ENCODE data around the gene TNIK. TPM values are rescaled to one million over a fixed set of nuclear protein-coding genes. Genes with fewer than 3 reads are reported as not detected.

The TNIK gene
- total and polyA plus RNA-seq, 2 experiments from 2014 or later = 14.6 to 34.3 TPM

DNA sequence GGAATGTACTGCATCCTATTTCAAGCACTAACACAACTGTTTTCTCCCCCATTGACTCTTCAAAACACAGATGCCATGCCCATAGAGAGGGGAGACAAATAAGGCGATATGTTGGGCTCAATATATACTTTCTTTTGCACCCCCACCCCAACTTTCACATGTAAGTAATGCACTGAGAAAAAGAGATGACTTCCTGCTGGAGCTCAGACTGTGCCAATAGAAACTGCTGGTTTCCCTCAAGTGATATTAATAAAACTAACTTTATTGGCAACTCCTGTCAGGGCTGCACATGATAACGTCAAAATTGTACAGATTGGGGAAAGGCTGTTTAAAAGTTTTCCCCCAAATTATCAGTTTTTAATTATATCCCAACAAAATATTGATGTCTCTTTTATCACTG lies 163.0 kb downstream of the TNIK start:
- Histone ChIP-seq H3K27me3 (ENCODE audit: insufficient read depth) (no peaks in the 10 kb centered on the region), H4K20me1 (replicated peaks; ENCODE audit: insufficient read depth) (no peaks in the 10 kb centered on the region; the same call in 1 of the 2 replicates), H3K9me2 (ENCODE audit: insufficient read depth) (peaks cover 10% of the 10 kb centered on the region; the same call in 1 of the 2 replicates), H2AFZ (no peak overlapping the region), H3K4me2 (no peak overlapping the region), H3K4me1 (ENCODE audit: insufficient read depth) (peaks cover 11% of the 10 kb centered on the region), H3F3A (replicated peaks; ENCODE audit: low read depth) (no peaks in the 10 kb centered on the region), H3K4me3 (no peak overlapping the region), H3K36me3 (ENCODE audit: insufficient read depth) (no peaks in the 10 kb centered on the region), H3K79me2 (replicated peaks; ENCODE audit: insufficient read depth) (peaks cover 9% of the 10 kb centered on the region), H3K27ac (ENCODE audit: low read depth) (no peak overlapping the region)
- no peaks in the 10 kb centered on the region for H3K9me3 Mint-ChIP-seq
- ATAC-seq (no peak), DNase-seq (ENCODE audit: low spot score) (no peak)
- peaks cover 19% of the 10 kb centered on the region for H3K4me1 Mint-ChIP-seq
- H3K4me3 Mint-ChIP-seq = no peak overlapping the region
- TF ChIP-seq STAT1 (IDR thresholded peaks at IDR 0.05; ENCODE audit: unreplicated experiment) = no peak
- no peak for TF ChIP-seq EZH2phosphoT487 (IDR thresholded peaks at IDR 0.05; ENCODE audit: unreplicated experiment)
- no peak for TF ChIP-seq CREB1 (CRISPR knock-in tag; IDR thresholded peaks at IDR 0.05; ENCODE audit: low read depth)
- no peak for TF ChIP-seq ZNF114 (CRISPR knock-in tag; IDR thresholded peaks at IDR 0.05)
- H3K27me3 Mint-ChIP-seq (ENCODE audit: insufficient read depth, low read depth, poor library complexity) = no peaks in the 10 kb centered on the region
- H3K27ac Mint-ChIP-seq = no peak overlapping the region
- no peaks in the 10 kb centered on the region for H3K36me3 Mint-ChIP-seq (ENCODE audit: low read depth)

DNA sequence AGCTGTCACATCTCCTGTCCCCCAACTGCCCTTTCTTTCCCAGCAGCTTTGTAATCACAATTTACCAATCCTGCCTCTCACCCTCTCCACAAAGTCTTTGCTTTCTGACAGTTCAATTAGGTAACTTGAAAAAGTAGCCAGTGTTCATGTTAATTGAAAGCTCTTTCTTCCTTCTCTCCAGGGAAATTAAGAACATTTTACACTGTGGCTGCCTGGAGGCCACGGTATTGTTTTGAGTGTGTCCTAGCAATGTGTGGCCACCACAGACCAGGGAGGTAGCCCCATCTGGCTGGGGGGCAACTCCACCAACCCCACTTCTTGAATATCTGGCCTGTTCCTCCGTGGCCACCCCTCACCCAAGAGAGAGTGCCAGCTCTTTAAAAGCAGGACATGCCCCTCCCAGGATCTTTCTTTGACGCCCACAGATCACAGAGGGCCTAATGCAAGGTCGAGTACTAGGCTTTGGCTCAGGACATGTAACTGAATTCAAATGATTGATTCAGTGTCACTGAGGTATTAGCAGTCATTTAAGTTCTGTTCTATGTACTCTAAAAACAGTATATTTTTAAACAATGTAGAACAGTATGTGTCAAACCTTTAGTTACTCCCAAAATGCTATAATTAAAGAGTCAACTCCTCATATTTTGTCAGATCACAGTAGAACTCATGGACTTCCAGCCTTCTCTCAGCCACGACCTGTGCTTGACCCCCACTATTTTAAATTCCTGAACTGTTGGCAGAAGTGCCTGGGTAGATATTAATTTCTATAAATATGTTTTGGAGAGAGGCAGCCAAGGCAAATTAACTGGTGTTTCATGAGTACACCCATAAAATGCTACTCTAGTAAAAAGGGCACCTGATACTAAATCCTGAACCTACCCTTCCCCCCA lies 164.5 kb downstream of the TNIK start:
- Mint-ChIP-seq H3K4me1 (peaks cover 19% of the 10 kb centered on the region), H3K27me3 (ENCODE audit: insufficient read depth, low read depth, poor library complexity) (no peaks in the 10 kb centered on the region), H3K9me3 (no peaks in the 10 kb centered on the region), H3K36me3 (ENCODE audit: low read depth) (no peaks in the 10 kb centered on the region), H3K4me3 (no peak overlapping the region), H3K27ac (peak overlapping the region; percentile 61; the same call in 1 of the 2 replicates)
- peaks cover 11% of the 10 kb centered on the region for H3K4me1 ChIP-seq (ENCODE audit: insufficient read depth)
- no peak overlapping the region for H3K4me2 ChIP-seq
- H3K79me2 ChIP-seq (replicated peaks; ENCODE audit: insufficient read depth) = peaks cover 7% of the 10 kb centered on the region; the same call in 1 of the 2 replicates
- no peak overlapping the region for H3K4me3 ChIP-seq
- no peaks in the 10 kb centered on the region for H3K36me3 ChIP-seq (ENCODE audit: insufficient read depth)
- no peak overlapping the region for H2AFZ ChIP-seq
- H3F3A ChIP-seq (replicated peaks; ENCODE audit: low read depth) = no peaks in the 10 kb centered on the region
- H3K27ac ChIP-seq (ENCODE audit: low read depth) = 0 out of 2 replicates have a peak overlapping the region, but pooled peaks have one; percentile 9
- peaks cover 10% of the 10 kb centered on the region; the same call in 1 of the 2 replicates for H3K9me2 ChIP-seq (ENCODE audit: insufficient read depth)
- H3K27me3 ChIP-seq (ENCODE audit: insufficient read depth) = no peaks in the 10 kb centered on the region
- no peak for DNase-seq (ENCODE audit: low spot score)
- no peaks in the 10 kb centered on the region; the same call in 1 of the 2 replicates for H4K20me1 ChIP-seq (replicated peaks; ENCODE audit: insufficient read depth)
- ATAC-seq = no peak; the same call in 2 of the 3 replicates
- TF ChIP-seq, protein P1, sequence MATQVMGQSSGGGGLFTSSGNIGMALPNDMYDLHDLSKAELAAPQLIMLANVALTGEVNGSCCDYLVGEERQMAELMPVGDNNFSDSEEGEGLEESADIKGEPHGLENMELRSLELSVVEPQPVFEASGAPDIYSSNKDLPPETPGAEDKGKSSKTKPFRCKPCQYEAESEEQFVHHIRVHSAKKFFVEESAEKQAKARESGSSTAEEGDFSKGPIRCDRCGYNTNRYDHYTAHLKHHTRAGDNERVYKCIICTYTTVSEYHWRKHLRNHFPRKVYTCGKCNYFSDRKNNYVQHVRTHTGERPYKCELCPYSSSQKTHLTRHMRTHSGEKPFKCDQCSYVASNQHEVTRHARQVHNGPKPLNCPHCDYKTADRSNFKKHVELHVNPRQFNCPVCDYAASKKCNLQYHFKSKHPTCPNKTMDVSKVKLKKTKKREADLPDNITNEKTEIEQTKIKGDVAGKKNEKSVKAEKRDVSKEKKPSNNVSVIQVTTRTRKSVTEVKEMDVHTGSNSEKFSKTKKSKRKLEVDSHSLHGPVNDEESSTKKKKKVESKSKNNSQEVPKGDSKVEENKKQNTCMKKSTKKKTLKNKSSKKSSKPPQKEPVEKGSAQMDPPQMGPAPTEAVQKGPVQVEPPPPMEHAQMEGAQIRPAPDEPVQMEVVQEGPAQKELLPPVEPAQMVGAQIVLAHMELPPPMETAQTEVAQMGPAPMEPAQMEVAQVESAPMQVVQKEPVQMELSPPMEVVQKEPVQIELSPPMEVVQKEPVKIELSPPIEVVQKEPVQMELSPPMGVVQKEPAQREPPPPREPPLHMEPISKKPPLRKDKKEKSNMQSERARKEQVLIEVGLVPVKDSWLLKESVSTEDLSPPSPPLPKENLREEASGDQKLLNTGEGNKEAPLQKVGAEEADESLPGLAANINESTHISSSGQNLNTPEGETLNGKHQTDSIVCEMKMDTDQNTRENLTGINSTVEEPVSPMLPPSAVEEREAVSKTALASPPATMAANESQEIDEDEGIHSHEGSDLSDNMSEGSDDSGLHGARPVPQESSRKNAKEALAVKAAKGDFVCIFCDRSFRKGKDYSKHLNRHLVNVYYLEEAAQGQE (IDR thresholded peaks at IDR 0.05; ENCODE audit: unreplicated experiment) = no peak
- TF ChIP-seq, protein P2, sequence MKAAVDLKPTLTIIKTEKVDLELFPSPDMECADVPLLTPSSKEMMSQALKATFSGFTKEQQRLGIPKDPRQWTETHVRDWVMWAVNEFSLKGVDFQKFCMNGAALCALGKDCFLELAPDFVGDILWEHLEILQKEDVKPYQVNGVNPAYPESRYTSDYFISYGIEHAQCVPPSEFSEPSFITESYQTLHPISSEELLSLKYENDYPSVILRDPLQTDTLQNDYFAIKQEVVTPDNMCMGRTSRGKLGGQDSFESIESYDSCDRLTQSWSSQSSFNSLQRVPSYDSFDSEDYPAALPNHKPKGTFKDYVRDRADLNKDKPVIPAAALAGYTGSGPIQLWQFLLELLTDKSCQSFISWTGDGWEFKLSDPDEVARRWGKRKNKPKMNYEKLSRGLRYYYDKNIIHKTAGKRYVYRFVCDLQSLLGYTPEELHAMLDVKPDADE (IDR thresholded peaks at IDR 0.05) = no peak
- TF ChIP-seq, protein P3, sequence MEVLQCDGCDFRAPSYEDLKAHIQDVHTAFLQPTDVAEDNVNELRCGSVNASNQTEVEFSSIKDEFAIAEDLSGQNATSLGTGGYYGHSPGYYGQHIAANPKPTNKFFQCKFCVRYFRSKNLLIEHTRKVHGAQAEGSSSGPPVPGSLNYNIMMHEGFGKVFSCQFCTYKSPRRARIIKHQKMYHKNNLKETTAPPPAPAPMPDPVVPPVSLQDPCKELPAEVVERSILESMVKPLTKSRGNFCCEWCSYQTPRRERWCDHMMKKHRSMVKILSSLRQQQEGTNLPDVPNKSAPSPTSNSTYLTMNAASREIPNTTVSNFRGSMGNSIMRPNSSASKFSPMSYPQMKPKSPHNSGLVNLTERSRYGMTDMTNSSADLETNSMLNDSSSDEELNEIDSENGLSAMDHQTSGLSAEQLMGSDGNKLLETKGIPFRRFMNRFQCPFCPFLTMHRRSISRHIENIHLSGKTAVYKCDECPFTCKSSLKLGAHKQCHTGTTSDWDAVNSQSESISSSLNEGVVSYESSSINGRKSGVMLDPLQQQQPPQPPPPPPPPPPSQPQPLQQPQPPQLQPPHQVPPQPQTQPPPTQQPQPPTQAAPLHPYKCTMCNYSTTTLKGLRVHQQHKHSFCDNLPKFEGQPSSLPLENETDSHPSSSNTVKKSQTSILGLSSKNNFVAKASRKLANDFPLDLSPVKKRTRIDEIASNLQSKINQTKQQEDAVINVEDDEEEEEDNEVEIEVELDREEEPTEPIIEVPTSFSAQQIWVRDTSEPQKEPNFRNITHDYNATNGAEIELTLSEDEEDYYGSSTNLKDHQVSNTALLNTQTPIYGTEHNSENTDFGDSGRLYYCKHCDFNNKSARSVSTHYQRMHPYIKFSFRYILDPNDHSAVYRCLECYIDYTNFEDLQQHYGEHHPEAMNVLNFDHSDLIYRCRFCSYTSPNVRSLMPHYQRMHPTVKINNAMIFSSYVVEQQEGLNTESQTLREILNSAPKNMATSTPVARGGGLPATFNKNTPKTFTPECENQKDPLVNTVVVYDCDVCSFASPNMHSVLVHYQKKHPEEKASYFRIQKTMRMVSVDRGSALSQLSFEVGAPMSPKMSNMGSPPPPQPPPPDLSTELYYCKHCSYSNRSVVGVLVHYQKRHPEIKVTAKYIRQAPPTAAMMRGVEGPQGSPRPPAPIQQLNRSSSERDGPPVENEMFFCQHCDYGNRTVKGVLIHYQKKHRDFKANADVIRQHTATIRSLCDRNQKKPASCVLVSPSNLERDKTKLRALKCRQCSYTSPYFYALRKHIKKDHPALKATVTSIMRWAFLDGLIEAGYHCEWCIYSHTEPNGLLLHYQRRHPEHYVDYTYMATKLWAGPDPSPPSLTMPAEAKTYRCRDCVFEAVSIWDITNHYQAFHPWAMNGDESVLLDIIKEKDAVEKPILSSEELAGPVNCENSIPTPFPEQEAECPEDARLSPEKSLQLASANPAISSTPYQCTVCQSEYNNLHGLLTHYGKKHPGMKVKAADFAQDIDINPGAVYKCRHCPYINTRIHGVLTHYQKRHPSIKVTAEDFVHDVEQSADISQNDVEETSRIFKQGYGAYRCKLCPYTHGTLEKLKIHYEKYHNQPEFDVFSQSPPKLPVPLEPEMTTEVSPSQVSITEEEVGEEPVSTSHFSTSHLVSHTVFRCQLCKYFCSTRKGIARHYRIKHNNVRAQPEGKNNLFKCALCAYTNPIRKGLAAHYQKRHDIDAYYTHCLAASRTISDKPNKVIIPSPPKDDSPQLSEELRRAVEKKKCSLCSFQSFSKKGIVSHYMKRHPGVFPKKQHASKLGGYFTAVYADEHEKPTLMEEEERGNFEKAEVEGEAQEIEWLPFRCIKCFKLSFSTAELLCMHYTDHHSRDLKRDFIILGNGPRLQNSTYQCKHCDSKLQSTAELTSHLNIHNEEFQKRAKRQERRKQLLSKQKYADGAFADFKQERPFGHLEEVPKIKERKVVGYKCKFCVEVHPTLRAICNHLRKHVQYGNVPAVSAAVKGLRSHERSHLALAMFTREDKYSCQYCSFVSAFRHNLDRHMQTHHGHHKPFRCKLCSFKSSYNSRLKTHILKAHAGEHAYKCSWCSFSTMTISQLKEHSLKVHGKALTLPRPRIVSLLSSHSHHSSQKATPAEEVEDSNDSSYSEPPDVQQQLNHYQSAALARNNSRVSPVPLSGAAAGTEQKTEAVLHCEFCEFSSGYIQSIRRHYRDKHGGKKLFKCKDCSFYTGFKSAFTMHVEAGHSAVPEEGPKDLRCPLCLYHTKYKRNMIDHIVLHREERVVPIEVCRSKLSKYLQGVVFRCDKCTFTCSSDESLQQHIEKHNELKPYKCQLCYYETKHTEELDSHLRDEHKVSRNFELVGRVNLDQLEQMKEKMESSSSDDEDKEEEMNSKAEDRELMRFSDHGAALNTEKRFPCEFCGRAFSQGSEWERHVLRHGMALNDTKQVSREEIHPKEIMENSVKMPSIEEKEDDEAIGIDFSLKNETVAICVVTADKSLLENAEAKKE (CRISPR knock-in tag; IDR thresholded peaks at IDR 0.05) = no peak
